A673 (cell line): Measurements from ENCODE around the gene RTEL1.

ENCODE experiments used
- CTCF ChIP-seq: fragments of 300-800, 200-600 bp; sonication (generic); conservative IDR thresholded peaks from 2 replicates; pipeline ENCODE4 v1.5.1; 2017; ENCODE audit warnings: low read depth, mild to moderate bottlenecking, antibody characterized with exemption, low read length, moderate library complexity, mixed read lengths
- EZH2 ChIP-seq: fragments of 200-600 bp; sonication (generic); IDR thresholded peaks from 2 replicates; pipeline ENCODE4 v1.6.1; 2017; ENCODE audit warnings: borderline replicate concordance, low read depth, mild to moderate bottlenecking, mixed read lengths, antibody characterized with exemption, low read length; ENCODE audit not compliant: poor library complexity, severe bottlenecking

GRCh38 chr20:63665708-63666107 is 7.6 kb downstream of the RTEL1 start:
- no peak for TF ChIP-seq CTCF
- no peak for TF ChIP-seq EZH2
